Right forelimb (tissue), 1 donor: ENCODE results near the gene TRIP6.

Source experiments
- DNase-seq: peaks from one replicate; pipeline ENCODE4 v3.0.0-alpha.2; 2018

Gene TRIP6

GRCh38 chr7:100867040-100867775, at the start of gene TRIP6:
Gene TRIP6 (plus strand): TSS chr7:100867387. CDS start chr7:100867498, 111 bp downstream.
- DNase-seq: peak; percentile 96

- DNase-seq: no peak
These were observed 48.8 kb upstream of the TRIP6 start for GRCh38 chr7:100818366-100818765.

GRCh38 chr7:100818825-100819224, 48.4 kb upstream of the TRIP6 start:
- no peak for DNase-seq

GRCh38 chr7:100819586-100819985, 47.6 kb upstream of the TRIP6 start:
- no peak for DNase-seq

- DNase-seq: no peak
These were observed 44.7 kb upstream of the TRIP6 start for GRCh38 chr7:100822236-100823139.

GRCh38 chr7:100823140-100823525, 44.1 kb upstream of the TRIP6 start:
- no peak for DNase-seq

- DNase-seq: no peak
These were observed 43.7 kb upstream of the TRIP6 start for GRCh38 chr7:100823534-100823933.

GRCh38 chr7:100824499-100825214, 42.5 kb upstream of the TRIP6 start:
- DNase-seq: no peak

GRCh38 chr7:100825215-100825671, 41.9 kb upstream of the TRIP6 start:
- DNase-seq: no peak

GRCh38 chr7:100825751-100826513, 41.3 kb upstream of the TRIP6 start:
- no peak for DNase-seq

- DNase-seq: peak; percentile 60
These were observed 40.5 kb upstream of the TRIP6 start for GRCh38 chr7:100826514-100827329.

GRCh38 chr7:100827330-100828226, 39.6 kb upstream of the TRIP6 start, which contains the start of gene EPHB4:
Gene EPHB4 (minus strand): TSS chr7:100827523. CDS start chr7:100827030, 493 bp downstream.
- peak; percentile 94 for DNase-seq

- no peak for DNase-seq
These were observed 38.0 kb upstream of the TRIP6 start for GRCh38 chr7:100829150-100829716.

GRCh38 chr7:100830396-100830795, 36.8 kb upstream of the TRIP6 start:
- DNase-seq: no peak

GRCh38 chr7:100832281-100832633, 34.9 kb upstream of the TRIP6 start:
- DNase-seq: no peak

- DNase-seq: peak; percentile 63
These were observed 31.0 kb upstream of the TRIP6 start for GRCh38 chr7:100835903-100836811.

GRCh38 chr7:100836812-100837098, 30.4 kb upstream of the TRIP6 start:
- DNase-seq: no peak

- DNase-seq: peak; percentile 94
These were observed 29.9 kb upstream of the TRIP6 start for GRCh38 chr7:100837099-100837836.
